Measurements from ENCODE around the gene MAZ. TPM values are rescaled to one million over a fixed set of nuclear protein-coding genes. Genes with fewer than 3 reads are reported as not detected.
"Not testable (repeated sequence)": the region's sequence is repeated elsewhere in the genome, so short reads cannot be mapped to it uniquely, and the experiment has no call there.

MAZ gene
- total RNA-seq, 1 experiment from 2014 or later, result 509 TPM

- no peaks in the 10 kb centered on the region for H3K36me3 ChIP-seq (replicated peaks; ENCODE audit: control insufficient read depth, insufficient read depth, low read length)
- DNase-seq, result no peak
- no peak overlapping the region for H3K4me3 ChIP-seq (ENCODE audit: insufficient read depth, low read depth, low read length)
- H3K27me3 ChIP-seq (ENCODE audit: control insufficient read depth, insufficient read depth, low read length), result peaks cover 2% of the 10 kb centered on the region
Observed at GRCh38 chr16:29774730-29775129, 31.6 kb upstream of the MAZ start.

GRCh38 chr16:29775742-29776408 is 30.5 kb upstream of the MAZ start:
- peaks cover 4% of the 10 kb centered on the region for H3K27me3 ChIP-seq (ENCODE audit: control insufficient read depth, insufficient read depth, low read length)
- no peaks in the 10 kb centered on the region for H3K36me3 ChIP-seq (replicated peaks; ENCODE audit: control insufficient read depth, insufficient read depth, low read length)
- no peak overlapping the region for H3K4me3 ChIP-seq (ENCODE audit: insufficient read depth, low read depth, low read length)
- no peak for DNase-seq

GRCh38 chr16:29777576-29778350 is 28.6 kb upstream of the MAZ start, which contains the start of gene ZG16:
ZG16 (plus strand) TSS chr16:29778256; CDS start chr16:29779267, 1,011 bp downstream.
- H3K36me3 ChIP-seq (replicated peaks; ENCODE audit: control insufficient read depth, insufficient read depth, low read length), result no peaks in the 10 kb centered on the region
- H3K27me3 ChIP-seq (ENCODE audit: control insufficient read depth, insufficient read depth, low read length), result peaks cover 4% of the 10 kb centered on the region
- no peak within 1 kb of the TSS for H3K4me3 ChIP-seq (ENCODE audit: insufficient read depth, low read depth, low read length)
- no peak for DNase-seq

- DNase-seq, result no peak
Observed at GRCh38 chr16:29779474-29779873, 26.9 kb upstream of the MAZ start.

GRCh38 chr16:29783094-29783953 is 23.0 kb upstream of the MAZ start:
- H3K27me3 ChIP-seq (ENCODE audit: control insufficient read depth, insufficient read depth, low read length); H3K36me3 ChIP-seq (replicated peaks; ENCODE audit: control insufficient read depth, insufficient read depth, low read length); DNase-seq; H3K4me3 ChIP-seq (ENCODE audit: insufficient read depth, low read depth, low read length): not testable (repeated sequence)

More at GRCh38 chr16:29779474-29779873, 26.9 kb upstream of the MAZ start:
- peaks cover 4% of the 10 kb centered on the region for H3K27me3 ChIP-seq (ENCODE audit: control insufficient read depth, insufficient read depth, low read length)
- H3K4me3 ChIP-seq (ENCODE audit: insufficient read depth, low read depth, low read length), result no peak overlapping the region
- no peaks in the 10 kb centered on the region for H3K36me3 ChIP-seq (replicated peaks; ENCODE audit: control insufficient read depth, insufficient read depth, low read length)

- no peak for DNase-seq
- Histone ChIP-seq H3K4me3 (ENCODE audit: insufficient read depth, low read depth, low read length) (no peak overlapping the region), H3K36me3 (replicated peaks; ENCODE audit: control insufficient read depth, insufficient read depth, low read length) (no peaks in the 10 kb centered on the region), H3K27me3 (ENCODE audit: control insufficient read depth, insufficient read depth, low read length) (peaks cover 5% of the 10 kb centered on the region)
Observed at GRCh38 chr16:29784157-29784556, 22.2 kb upstream of the MAZ start.

GRCh38 chr16:29784901-29785500 is 21.3 kb upstream of the MAZ start:
- peak; percentile 94 for DNase-seq
- H3K27me3 ChIP-seq (ENCODE audit: control insufficient read depth, insufficient read depth, low read length), result peaks cover 4% of the 10 kb centered on the region
- peak overlapping the region; percentile 26 for H3K4me3 ChIP-seq (ENCODE audit: insufficient read depth, low read depth, low read length)

GRCh38 chr16:29787155-29787554 is 19.2 kb upstream of the MAZ start:
- H3K36me3 ChIP-seq (replicated peaks; ENCODE audit: control insufficient read depth, insufficient read depth, low read length); DNase-seq; H3K27me3 ChIP-seq (ENCODE audit: control insufficient read depth, insufficient read depth, low read length); H3K4me3 ChIP-seq (ENCODE audit: insufficient read depth, low read depth, low read length): not testable (repeated sequence)

More at GRCh38 chr16:29784901-29785500, 21.3 kb upstream of the MAZ start:
- H3K36me3 ChIP-seq (replicated peaks; ENCODE audit: control insufficient read depth, insufficient read depth, low read length), result no peaks in the 10 kb centered on the region

GRCh38 chr16:29789775-29790182 is 16.6 kb upstream of the MAZ start:
- Histone ChIP-seq H3K36me3 (replicated peaks; ENCODE audit: control insufficient read depth, insufficient read depth, low read length) (0 out of 2 replicates have a peak, but pooled peaks cover under 1% of the 10 kb centered on the region), H3K4me3 (ENCODE audit: insufficient read depth, low read depth, low read length) (peak overlapping the region; percentile 96), H3K27me3 (ENCODE audit: control insufficient read depth, insufficient read depth, low read length) (peaks cover 2% of the 10 kb centered on the region)
- DNase-seq, result peak; percentile 71

GRCh38 chr16:29790183-29790948 is 16.0 kb upstream of the MAZ start, which contains the start of gene KIF22:
KIF22 (plus strand) TSS chr16:29790751; CDS start chr16:29790760, 9 bp downstream.
- Histone ChIP-seq H3K36me3 (replicated peaks; ENCODE audit: control insufficient read depth, insufficient read depth, low read length) (peaks cover 2% of the 10 kb centered on the region; the same call in 1 of the 2 replicates), H3K27me3 (ENCODE audit: control insufficient read depth, insufficient read depth, low read length) (peaks cover 2% of the 10 kb centered on the region; the same call in 1 of the 2 replicates), H3K4me3 (ENCODE audit: insufficient read depth, low read depth, low read length) (peak within 1 kb of the TSS; percentile 96)
- DNase-seq, result peak; percentile 100

GRCh38 chr16:29790949-29791844 is 15.1 kb upstream of the MAZ start:
- no peaks in the 10 kb centered on the region for H3K27me3 ChIP-seq (ENCODE audit: control insufficient read depth, insufficient read depth, low read length)

GRCh38 chr16:29791845-29792807 is 14.2 kb upstream of the MAZ start:
- DNase-seq, result no peak
- peaks cover 10% of the 10 kb centered on the region for H3K36me3 ChIP-seq (replicated peaks; ENCODE audit: control insufficient read depth, insufficient read depth, low read length)
- peak overlapping the region; percentile 96 for H3K4me3 ChIP-seq (ENCODE audit: insufficient read depth, low read depth, low read length)
- H3K27me3 ChIP-seq (ENCODE audit: control insufficient read depth, insufficient read depth, low read length), result no peaks in the 10 kb centered on the region

More at GRCh38 chr16:29790949-29791844, 15.1 kb upstream of the MAZ start:
- peaks cover 2% of the 10 kb centered on the region for H3K36me3 ChIP-seq (replicated peaks; ENCODE audit: control insufficient read depth, insufficient read depth, low read length)
- DNase-seq, result no peak
- H3K4me3 ChIP-seq (ENCODE audit: insufficient read depth, low read depth, low read length), result peak overlapping the region; percentile 96
